ENCODE data around the gene GALNT17. TPM values are rescaled to one million over a fixed set of nuclear protein-coding genes. Genes with fewer than 3 reads are reported as not detected.

GALNT17 gene
- total RNA-seq, 4 donors from 2014 or later = 51.1 to 95.6 (median 69.8) TPM

- Histone ChIP-seq H3K4me3 (no peak overlapping the region), H3K4me1 (no peaks in the 10 kb centered on the region), H3K27ac (replicated peaks in 1 of 4) (no peak overlapping the region), H3K9me3 (no peaks in the 10 kb centered on the region), H3K36me3 (no peaks in the 10 kb centered on the region), H3K27me3 (no peaks in the 10 kb centered on the region)
- no peak for TF ChIP-seq POLR2AphosphoS5 (IDR thresholded peaks at IDR 0.05)
- no peak for TF ChIP-seq POLR2A (IDR thresholded peaks at IDR 0.05; ENCODE audit: low read depth)
- TF ChIP-seq EP300 (IDR thresholded peaks at IDR 0.05) = no peak
- TF ChIP-seq, protein P1, sequence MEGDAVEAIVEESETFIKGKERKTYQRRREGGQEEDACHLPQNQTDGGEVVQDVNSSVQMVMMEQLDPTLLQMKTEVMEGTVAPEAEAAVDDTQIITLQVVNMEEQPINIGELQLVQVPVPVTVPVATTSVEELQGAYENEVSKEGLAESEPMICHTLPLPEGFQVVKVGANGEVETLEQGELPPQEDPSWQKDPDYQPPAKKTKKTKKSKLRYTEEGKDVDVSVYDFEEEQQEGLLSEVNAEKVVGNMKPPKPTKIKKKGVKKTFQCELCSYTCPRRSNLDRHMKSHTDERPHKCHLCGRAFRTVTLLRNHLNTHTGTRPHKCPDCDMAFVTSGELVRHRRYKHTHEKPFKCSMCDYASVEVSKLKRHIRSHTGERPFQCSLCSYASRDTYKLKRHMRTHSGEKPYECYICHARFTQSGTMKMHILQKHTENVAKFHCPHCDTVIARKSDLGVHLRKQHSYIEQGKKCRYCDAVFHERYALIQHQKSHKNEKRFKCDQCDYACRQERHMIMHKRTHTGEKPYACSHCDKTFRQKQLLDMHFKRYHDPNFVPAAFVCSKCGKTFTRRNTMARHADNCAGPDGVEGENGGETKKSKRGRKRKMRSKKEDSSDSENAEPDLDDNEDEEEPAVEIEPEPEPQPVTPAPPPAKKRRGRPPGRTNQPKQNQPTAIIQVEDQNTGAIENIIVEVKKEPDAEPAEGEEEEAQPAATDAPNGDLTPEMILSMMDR (IDR thresholded peaks at IDR 0.05) = no peak
- no peak for DNase-seq (ENCODE audit: extremely low spot score)
- intact Hi-C loops (cut with DNase I) = no loop called here
- 66% methylated on average over 3 of the region's 3 CpGs for WGBS
Measured at GRCh38 chr7:71705217-71705616, 573.3 kb downstream of the GALNT17 start.

- Histone ChIP-seq H3K27ac (replicated peaks in 1 of 4) (no peak overlapping the region), H3K4me3 (no peak overlapping the region), H3K27me3 (no peaks in the 10 kb centered on the region), H3K36me3 (no peaks in the 10 kb centered on the region), H3K9me3 (no peaks in the 10 kb centered on the region), H3K4me1 (no peaks in the 10 kb centered on the region)
- intact Hi-C loops (cut with DNase I) = no loop called here
- 83% methylated on average over 3 of the region's 3 CpGs for WGBS
- TF ChIP-seq EP300 (IDR thresholded peaks at IDR 0.05) = no peak
- no peak for TF ChIP-seq POLR2AphosphoS5 (IDR thresholded peaks at IDR 0.05)
- TF ChIP-seq POLR2A (IDR thresholded peaks at IDR 0.05; ENCODE audit: low read depth) = no peak
- TF ChIP-seq, protein P1 (IDR thresholded peaks at IDR 0.05) = no peak
- DNase-seq (ENCODE audit: extremely low spot score) = no peak
Measured at GRCh38 chr7:71705901-71706596, 574.1 kb downstream of the GALNT17 start.

DNA sequence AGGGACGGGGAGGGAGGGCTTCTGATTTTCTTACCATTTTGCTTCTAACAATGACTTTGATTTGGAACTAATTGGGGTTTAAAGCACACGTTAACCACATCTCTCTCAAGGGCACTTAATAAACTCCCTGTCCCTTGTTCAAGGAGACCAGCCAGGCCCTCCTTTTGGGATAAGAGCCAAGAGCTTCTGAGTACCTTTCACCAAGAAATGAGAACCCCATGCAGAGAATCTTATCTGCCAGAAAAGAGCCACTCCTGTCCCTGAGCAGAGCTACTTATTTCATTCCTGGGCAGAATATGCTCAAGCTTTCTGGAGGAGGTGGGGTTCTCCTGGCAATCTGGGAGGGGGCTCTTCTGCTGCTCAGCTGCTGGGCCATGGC lies 574.6 kb downstream of the GALNT17 start:
- H3K9me3 ChIP-seq = no peaks in the 10 kb centered on the region
- H3K27me3 ChIP-seq = no peaks in the 10 kb centered on the region
- intact Hi-C loops (cut with DNase I) = no loop called here
- 31% methylated on average over 2 of the region's 2 CpGs for WGBS
- no peaks in the 10 kb centered on the region for H3K36me3 ChIP-seq
- no peak for DNase-seq (ENCODE audit: extremely low spot score)
- no peak for TF ChIP-seq POLR2AphosphoS5 (IDR thresholded peaks at IDR 0.05)
- no peak for TF ChIP-seq EP300 (IDR thresholded peaks at IDR 0.05)
- TF ChIP-seq, protein P1 (IDR thresholded peaks at IDR 0.05) = no peak
- no peak for TF ChIP-seq POLR2A (IDR thresholded peaks at IDR 0.05; ENCODE audit: low read depth)
- H3K4me3 ChIP-seq = no peak overlapping the region
- no peak overlapping the region for H3K27ac ChIP-seq (replicated peaks in 1 of 4)
- H3K4me1 ChIP-seq = no peaks in the 10 kb centered on the region

DNA sequence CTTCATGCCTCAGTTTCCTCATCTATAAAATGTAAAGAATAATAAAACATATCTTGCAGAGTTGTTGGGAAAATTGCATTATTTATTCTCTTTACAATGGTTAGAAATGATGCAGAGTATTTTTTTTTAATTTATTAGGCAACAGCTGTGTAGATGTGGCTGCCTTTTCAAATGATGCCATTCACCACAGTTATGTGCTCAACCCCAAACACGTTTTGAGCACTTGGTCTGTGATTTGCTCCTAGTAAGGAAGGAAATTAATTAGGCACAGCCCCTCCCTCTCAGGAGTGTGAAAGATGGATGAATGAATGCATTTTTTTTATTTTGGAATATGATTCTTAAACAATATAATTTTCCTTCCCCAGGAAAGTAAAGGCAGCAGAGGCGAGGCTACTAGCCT lies 575.1 kb downstream of the GALNT17 start:
- TF ChIP-seq POLR2A (IDR thresholded peaks at IDR 0.05; ENCODE audit: low read depth) = no peak
- TF ChIP-seq EP300 (IDR thresholded peaks at IDR 0.05) = no peak
- TF ChIP-seq, protein P1 (IDR thresholded peaks at IDR 0.05) = no peak
- no peak for TF ChIP-seq POLR2AphosphoS5 (IDR thresholded peaks at IDR 0.05)
- H3K36me3 ChIP-seq = peaks cover 0 to 2% (median 1%) of the 10 kb centered on the region in 4 donors
- H3K27ac ChIP-seq (replicated peaks in 1 of 4) = no peak overlapping the region
- intact Hi-C loops (cut with DNase I) = no loop called here
- H3K4me3 ChIP-seq = no peak overlapping the region
- no peaks in the 10 kb centered on the region for H3K9me3 ChIP-seq
- H3K27me3 ChIP-seq = no peaks in the 10 kb centered on the region
- no peak for DNase-seq (ENCODE audit: extremely low spot score)
- no peaks in the 10 kb centered on the region for H3K4me1 ChIP-seq
- 79% methylated on average over 2 of the region's 2 CpGs for WGBS

- no peak overlapping the region for H3K27ac ChIP-seq (replicated peaks in 1 of 4)
Measured at GRCh38 chr7:71708710-71709109, 576.8 kb downstream of the GALNT17 start.

More at GRCh38 chr7:71708710-71709109, 576.8 kb downstream of the GALNT17 start:
- Histone ChIP-seq H3K9me3 (no peaks in the 10 kb centered on the region), H3K4me3 (no peak overlapping the region), H3K36me3 (peaks cover 0 to 16% (median 2%) of the 10 kb centered on the region in 4 donors), H3K27me3 (no peaks in the 10 kb centered on the region), H3K4me1 (no peaks in the 10 kb centered on the region)
- WGBS = 90% methylated on average over 2 of the region's 2 CpGs
- intact Hi-C loops (cut with DNase I) = no loop called here
- TF ChIP-seq POLR2AphosphoS5 (IDR thresholded peaks at IDR 0.05) (no peak), POLR2A (IDR thresholded peaks at IDR 0.05; ENCODE audit: low read depth) (no peak), EP300 (IDR thresholded peaks at IDR 0.05) (no peak)
- TF ChIP-seq, protein P1 (IDR thresholded peaks at IDR 0.05) = no peak
- no peak for DNase-seq (ENCODE audit: extremely low spot score)

Data from esophagus muscularis mucosa (tissue), 4 donors.